ENCODE data around the gene RALGPS2. TPM values are rescaled to one million over a fixed set of nuclear protein-coding genes. Genes with fewer than 3 reads are reported as not detected.

RALGPS2 gene
- total RNA-seq, 6 experiments from 2014 or later, result 21.0 to 38.3 (median 28.4) TPM

DNA sequence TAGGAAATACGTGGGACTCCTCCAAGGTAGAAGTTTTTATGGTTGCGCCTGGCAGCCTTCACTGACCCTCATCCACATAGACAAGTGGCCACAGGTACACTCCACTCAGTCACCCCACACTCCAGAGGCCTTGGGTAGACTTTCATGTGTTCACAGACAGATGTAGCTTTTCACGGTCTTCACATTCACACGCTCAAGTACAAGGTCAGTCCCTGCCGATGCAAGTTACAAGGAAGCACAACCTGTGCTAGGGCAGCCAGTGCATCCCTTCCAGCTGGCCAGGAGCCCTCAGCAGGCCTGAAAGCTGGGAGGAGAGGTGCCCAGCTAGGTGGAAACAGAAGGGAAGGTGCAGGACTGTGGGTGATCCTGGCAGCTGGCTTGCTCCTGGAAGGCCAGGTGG, 245.1 kb downstream of the RALGPS2 start:
- Histone ChIP-seq H3K4me3 (no peak overlapping the region), H3K9me3 (no peaks in the 10 kb centered on the region), H3K27me3 (no peaks in the 10 kb centered on the region), H3K27ac (no peak overlapping the region), H3K36me3 (no peaks in the 10 kb centered on the region), H3K4me1 (no peaks in the 10 kb centered on the region)
- ATAC-seq, result peak in 1 of 4 donors; percentile 22
- 93% methylated on average over 3 of the region's 5 CpGs for whole genome bisulfite sequencing (ENCODE audit: insufficient coverage, low coverage, low lambda C conversion rate, missing lambda C conversion rate)
- no peak for DNase-seq
- intact Hi-C loops (cut with DNase I), result no loop called here
- TF ChIP-seq, protein P1, sequence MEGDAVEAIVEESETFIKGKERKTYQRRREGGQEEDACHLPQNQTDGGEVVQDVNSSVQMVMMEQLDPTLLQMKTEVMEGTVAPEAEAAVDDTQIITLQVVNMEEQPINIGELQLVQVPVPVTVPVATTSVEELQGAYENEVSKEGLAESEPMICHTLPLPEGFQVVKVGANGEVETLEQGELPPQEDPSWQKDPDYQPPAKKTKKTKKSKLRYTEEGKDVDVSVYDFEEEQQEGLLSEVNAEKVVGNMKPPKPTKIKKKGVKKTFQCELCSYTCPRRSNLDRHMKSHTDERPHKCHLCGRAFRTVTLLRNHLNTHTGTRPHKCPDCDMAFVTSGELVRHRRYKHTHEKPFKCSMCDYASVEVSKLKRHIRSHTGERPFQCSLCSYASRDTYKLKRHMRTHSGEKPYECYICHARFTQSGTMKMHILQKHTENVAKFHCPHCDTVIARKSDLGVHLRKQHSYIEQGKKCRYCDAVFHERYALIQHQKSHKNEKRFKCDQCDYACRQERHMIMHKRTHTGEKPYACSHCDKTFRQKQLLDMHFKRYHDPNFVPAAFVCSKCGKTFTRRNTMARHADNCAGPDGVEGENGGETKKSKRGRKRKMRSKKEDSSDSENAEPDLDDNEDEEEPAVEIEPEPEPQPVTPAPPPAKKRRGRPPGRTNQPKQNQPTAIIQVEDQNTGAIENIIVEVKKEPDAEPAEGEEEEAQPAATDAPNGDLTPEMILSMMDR (IDR thresholded peaks at IDR 0.05), result no peak
- no peak for TF ChIP-seq POLR2A (IDR thresholded peaks at IDR 0.05)

Small RNA genes lying within 50 kb of the gene (microRNA-seq; reads per million reads assigned to microRNA genes)
- gene MIR4424, result 0 to 0.29 reads per million in 2 donors

Small RNA genes lying within 50 kb of the gene (small RNA-seq; reads per million reads assigned to genes)
- 0 to 0.19 reads per million in 2 experiments for gene MIR4424
- gene RF00092, result 0 reads per million in 2 experiments

Other genes starting within 250 kb of the RALGPS2 start
- gene CLEC20A, start 228.3 kb upstream of the RALGPS2 start, total RNA-seq, result not detected
- gene TEX35, start 212.1 kb upstream of the RALGPS2 start, total RNA-seq, result not detected
- gene ANGPTL1, start 145.8 kb downstream of the RALGPS2 start, total RNA-seq, result 10 to 100 TPM in 1 of 6 experiments, 1 to 10 TPM in 5; 1.2 to 10.0 (median 3.8) TPM

Measured in right lobe of liver (tissue), 6 donors.